Activated CD8-positive, alpha-beta T cell treated with anti-CD3 and anti-CD28 coated beads for 36 hours (primary cell): ENCODE results near the gene LCE7A. TPM values are rescaled to one million over a fixed set of nuclear protein-coding genes. Genes with fewer than 3 reads are reported as not detected.

Experiments used
- ATAC-seq: fragments of 200-7000 bp; cut with Tn5 transposase; one replicate; pipeline ENCODE4 v1.10.0; 2021; ENCODE audit warnings: mild to moderate bottlenecking, moderate library complexity
- CTCF ChIA-PET: fragments of 350-600 bp; sonication (Branson Sonifier 250); formaldehyde crosslinking; loops from one replicate; lab custom pipeline; 2021; ENCODE audit warnings: antibody characterized with exemption; lab: Charles Lee
- POLR2A ChIA-PET: fragments of 350-600 bp; sonication (Branson Sonifier 250); formaldehyde crosslinking; loops from one replicate; lab custom pipeline; 2021; ENCODE audit warnings: antibody characterized with exemption; lab: Charles Lee
- DNase-seq: peaks from one replicate; pipeline ENCODE4 v3.0.0-alpha.2; 2020
- H3K27ac Mint-ChIP-seq: one replicate; pipeline ENCODE4 v1.8.0; 2021; ENCODE audit warnings: mild to moderate bottlenecking, mixed read lengths
- H3K27me3 Mint-ChIP-seq: one replicate; pipeline ENCODE4 v1.8.0; 2021; ENCODE audit warnings: mixed read lengths
- H3K36me3 Mint-ChIP-seq: one replicate; pipeline ENCODE4 v1.8.0; 2021; ENCODE audit warnings: low read depth, mixed read lengths
- H3K4me1 Mint-ChIP-seq: one replicate; pipeline ENCODE4 v1.8.0; 2021; ENCODE audit warnings: low read depth, mixed read lengths
- H3K4me3 Mint-ChIP-seq: one replicate; pipeline ENCODE4 v1.8.0; 2021; ENCODE audit warnings: mild to moderate bottlenecking, moderate library complexity, mixed read lengths
- H3K9me3 Mint-ChIP-seq: one replicate; pipeline ENCODE4 v1.8.0; 2021; ENCODE audit warnings: mixed read lengths
- CTCF ChIP-seq: fragments of 200-600 bp; IDR thresholded peaks from one replicate; pipeline ENCODE4 v1.8.0; 2022; ENCODE audit warnings: antibody characterized with exemption, mild to moderate bottlenecking
- intact Hi-C: fragments of 100-400 bp; cut with micrococcal nuclease; formaldehyde crosslinking; loops from one replicate; pipeline ENCODE4 v1.10.0; 2022
- total RNA-seq, 2 experiments: library from RNA; stranded (reverse); gene quantifications; one replicate each; pipeline ENCODE4 v1.2.3, GENCODE V29; 2021

Gene LCE7A
- total RNA-seq, 2 experiments from 2014 or later = not detected

GRCh38 chr1:152858062-152858461 lies 1.7 kb upstream of the LCE7A start:
- Mint-ChIP-seq H3K27ac (no peak overlapping the region), H3K36me3 (no peaks in the 10 kb centered on the region), H3K27me3 (peaks cover 6% of the 10 kb centered on the region), H3K9me3 (no peaks in the 10 kb centered on the region), H3K4me1 (no peaks in the 10 kb centered on the region), H3K4me3 (no peak overlapping the region)
- ChIA-PET POLR2A (no interaction called here), CTCF (no interaction called here)
- ATAC-seq (no peak), DNase-seq (no peak)
- TF ChIP-seq CTCF = no peak
- intact Hi-C loops = no loop called here

- ATAC-seq (no peak), DNase-seq (no peak)
- intact Hi-C loops = no loop called here
- no peak overlapping the region for H3K4me3 Mint-ChIP-seq
- H3K27me3 Mint-ChIP-seq = peaks cover 6% of the 10 kb centered on the region
- ChIA-PET CTCF (interaction anchor here (0.8 kb wide), 2 partner anchors 10 to 206 kb away, joined by 4 to 6 read pairs; no protein-coding TSS in a partner anchor), POLR2A (interaction anchor here (0.6 kb wide), 1 partner anchor 137 kb away, joined by 3 read pairs; no protein-coding TSS in a partner anchor)
- no peaks in the 10 kb centered on the region for H3K9me3 Mint-ChIP-seq
- no peaks in the 10 kb centered on the region for H3K4me1 Mint-ChIP-seq
- H3K36me3 Mint-ChIP-seq = no peaks in the 10 kb centered on the region
- H3K27ac Mint-ChIP-seq = no peak overlapping the region
- no peak for TF ChIP-seq CTCF
Observed at GRCh38 chr1:152860129-152860528, 333 bp downstream of the LCE7A start.

GRCh38 chr1:152861374-152861773 lies 1.6 kb downstream of the LCE7A start:
- no peak for DNase-seq
- POLR2A ChIA-PET = no interaction called here
- peaks cover 4% of the 10 kb centered on the region for H3K27me3 Mint-ChIP-seq
- CTCF ChIA-PET = no interaction called here
- H3K9me3 Mint-ChIP-seq = no peaks in the 10 kb centered on the region
- no peak overlapping the region for H3K4me3 Mint-ChIP-seq
- no peak overlapping the region for H3K27ac Mint-ChIP-seq
- no peaks in the 10 kb centered on the region for H3K36me3 Mint-ChIP-seq
- no peak for ATAC-seq
- intact Hi-C loops = no loop called here
- H3K4me1 Mint-ChIP-seq = no peaks in the 10 kb centered on the region
- TF ChIP-seq CTCF = no peak

- H3K9me3 Mint-ChIP-seq = no peaks in the 10 kb centered on the region
- no peak for TF ChIP-seq CTCF
- POLR2A ChIA-PET = no interaction called here
- no peaks in the 10 kb centered on the region for H3K36me3 Mint-ChIP-seq
- H3K4me3 Mint-ChIP-seq = no peak overlapping the region
- no peaks in the 10 kb centered on the region for H3K27me3 Mint-ChIP-seq
- CTCF ChIA-PET = no interaction called here
- no peaks in the 10 kb centered on the region for H3K4me1 Mint-ChIP-seq
- intact Hi-C loops = no loop called here
- DNase-seq (no peak), ATAC-seq (no peak)
- no peak overlapping the region for H3K27ac Mint-ChIP-seq
Observed at GRCh38 chr1:152864443-152864842, 4.6 kb downstream of the LCE7A start.

- DNase-seq = no peak
- H3K27me3 Mint-ChIP-seq = peaks cover 1% of the 10 kb centered on the region
- no peaks in the 10 kb centered on the region for H3K9me3 Mint-ChIP-seq
- H3K4me3 Mint-ChIP-seq = no peak overlapping the region
- H3K4me1 Mint-ChIP-seq = no peaks in the 10 kb centered on the region
- TF ChIP-seq CTCF = no peak
- ChIA-PET POLR2A (no interaction called here), CTCF (no interaction called here)
- no peak for ATAC-seq
- no peaks in the 10 kb centered on the region for H3K36me3 Mint-ChIP-seq
- intact Hi-C loops = no loop called here
- no peak overlapping the region for H3K27ac Mint-ChIP-seq
Observed at GRCh38 chr1:152866321-152866720, 6.5 kb downstream of the LCE7A start.
